Uterus (tissue), 2 donors: ENCODE data around the gene FER1L5.

Source experiments
- POLR2A ChIP-seq, 2 donors: fragments of 450-650 bp; IDR thresholded peaks; one replicate each; pipeline ENCODE4 v1.6.1; 2016; ENCODE audit warnings: antibody characterized with exemption in 2 of 2, mild to moderate bottlenecking in 1 of 2, moderate library complexity in 1 of 2
- TF ChIP-seq, protein P1 (sequence below), 4 experiments: fragments of 200-600 bp in 2 of 4; fragments of 450-650 bp in 2 of 4; sonication (generic) in 2 of 4; IDR thresholded peaks; one replicate each; pipeline ENCODE4 v1.5.1; 2016 to 2019; ENCODE audit warnings: antibody characterized with exemption in 4 of 4, mild to moderate bottlenecking in 2 of 4, moderate library complexity in 1 of 4

- TF ChIP-seq, protein P1, sequence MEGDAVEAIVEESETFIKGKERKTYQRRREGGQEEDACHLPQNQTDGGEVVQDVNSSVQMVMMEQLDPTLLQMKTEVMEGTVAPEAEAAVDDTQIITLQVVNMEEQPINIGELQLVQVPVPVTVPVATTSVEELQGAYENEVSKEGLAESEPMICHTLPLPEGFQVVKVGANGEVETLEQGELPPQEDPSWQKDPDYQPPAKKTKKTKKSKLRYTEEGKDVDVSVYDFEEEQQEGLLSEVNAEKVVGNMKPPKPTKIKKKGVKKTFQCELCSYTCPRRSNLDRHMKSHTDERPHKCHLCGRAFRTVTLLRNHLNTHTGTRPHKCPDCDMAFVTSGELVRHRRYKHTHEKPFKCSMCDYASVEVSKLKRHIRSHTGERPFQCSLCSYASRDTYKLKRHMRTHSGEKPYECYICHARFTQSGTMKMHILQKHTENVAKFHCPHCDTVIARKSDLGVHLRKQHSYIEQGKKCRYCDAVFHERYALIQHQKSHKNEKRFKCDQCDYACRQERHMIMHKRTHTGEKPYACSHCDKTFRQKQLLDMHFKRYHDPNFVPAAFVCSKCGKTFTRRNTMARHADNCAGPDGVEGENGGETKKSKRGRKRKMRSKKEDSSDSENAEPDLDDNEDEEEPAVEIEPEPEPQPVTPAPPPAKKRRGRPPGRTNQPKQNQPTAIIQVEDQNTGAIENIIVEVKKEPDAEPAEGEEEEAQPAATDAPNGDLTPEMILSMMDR (IDR thresholded peaks at IDR 0.05): no peak
- no peak for TF ChIP-seq POLR2A (IDR thresholded peaks at IDR 0.05)
These were observed 60.6 kb downstream of the FER1L5 start for GRCh38 chr2:96703021-96703751.
